HG03565 (cell line): ENCODE results near the gene SFRP4.
"Not testable (repeated sequence)": the region's sequence is repeated elsewhere in the genome, so short reads cannot be mapped to it uniquely, and the experiment has no call there.

Source experiments
- ATAC-seq: cut with Tn5 transposase; IDR thresholded peaks from one replicate; pipeline ENCODE4 v1.9.1; 2021; ENCODE audit warnings: mild to moderate bottlenecking, moderate library complexity; ENCODE audit not compliant: unreplicated experiment

The SFRP4 gene

GRCh38 chr7:37916673-37917660 is at the start of gene SFRP4:
Gene SFRP4 (minus strand): TSS chr7:37916817. CDS start chr7:37916537, 280 bp downstream.
- no peak for ATAC-seq

- ATAC-seq: no peak
Observed at GRCh38 chr7:37964196-37964595, 47.6 kb upstream of the SFRP4 start.

GRCh38 chr7:37961251-37961650 is 44.6 kb upstream of the SFRP4 start:
- no peak for ATAC-seq

GRCh38 chr7:37960483-37960882 is 43.9 kb upstream of the SFRP4 start:
- no peak for ATAC-seq

- ATAC-seq: no peak
Observed at GRCh38 chr7:37957221-37957970, 40.8 kb upstream of the SFRP4 start.

- ATAC-seq: no peak
Observed at GRCh38 chr7:37956791-37957190, 40.2 kb upstream of the SFRP4 start.

GRCh38 chr7:37954217-37954616 is 37.6 kb upstream of the SFRP4 start:
- ATAC-seq: not testable (repeated sequence)

GRCh38 chr7:37952240-37952639 is 35.6 kb upstream of the SFRP4 start:
- ATAC-seq: no peak

- no peak for ATAC-seq
Observed at GRCh38 chr7:37947941-37948210, 31.3 kb upstream of the SFRP4 start.

GRCh38 chr7:37947138-37947940 is 30.7 kb upstream of the SFRP4 start:
- no peak for ATAC-seq

- ATAC-seq: no peak
Observed at GRCh38 chr7:37945336-37945735, 28.7 kb upstream of the SFRP4 start.

GRCh38 chr7:37944737-37945054 is 28.1 kb upstream of the SFRP4 start:
- ATAC-seq: no peak

- ATAC-seq: no peak
Observed at GRCh38 chr7:37943905-37944736, 27.5 kb upstream of the SFRP4 start.

- ATAC-seq: no peak
Observed at GRCh38 chr7:37942934-37943610, 26.5 kb upstream of the SFRP4 start.

- no peak for ATAC-seq
Observed at GRCh38 chr7:37933018-37933566, 16.5 kb upstream of the SFRP4 start.

GRCh38 chr7:37932543-37932942 is 15.9 kb upstream of the SFRP4 start:
- ATAC-seq: no peak

- no peak for ATAC-seq
Observed at GRCh38 chr7:37930226-37930948, 13.8 kb upstream of the SFRP4 start.

- no peak for ATAC-seq
Observed at GRCh38 chr7:37928878-37929277, 12.3 kb upstream of the SFRP4 start.
